ENCODE data around the gene IPO13.
A peak's percentile ranks its signal among the peaks of the same experiment; 100 is the strongest.

Gene IPO13

DNA sequence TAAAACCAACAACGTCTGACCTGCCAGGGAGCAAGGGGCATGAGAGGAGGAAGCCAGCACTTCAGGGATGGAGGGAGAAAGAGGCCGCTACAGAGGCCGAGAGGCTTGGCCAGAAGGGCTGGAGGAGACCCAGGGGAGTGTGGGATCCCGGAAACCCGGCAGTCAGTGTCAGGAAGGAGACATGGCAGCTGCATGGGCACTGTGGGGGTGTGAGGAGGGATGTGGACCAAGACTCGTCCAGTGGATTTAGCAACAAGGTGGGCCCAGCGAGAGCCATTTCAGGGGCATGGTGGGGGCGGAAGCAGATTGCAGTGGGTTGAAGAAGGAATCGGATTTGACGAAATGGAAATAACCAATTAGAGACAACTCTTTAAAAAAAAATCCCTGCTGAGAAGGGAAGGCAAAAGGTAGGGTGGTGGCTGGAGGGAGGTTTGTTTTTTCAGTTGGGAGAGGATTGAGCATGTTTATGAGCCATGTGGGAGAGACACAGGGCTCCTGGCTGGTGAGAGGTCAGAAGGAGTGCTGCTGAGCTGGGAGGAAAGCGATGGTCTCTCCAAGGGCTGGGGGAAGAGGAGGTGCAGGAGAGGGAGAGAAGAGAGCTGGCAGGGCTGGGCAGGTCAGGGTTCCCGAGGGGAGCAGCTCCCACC lies 36.6 kb downstream of the IPO13 start:
- peak overlapping the region; percentile 31 to 45 for H3K4me3 ChIP-seq (ENCODE audit: low read depth in 1 of 2, low read length in 1 of 2)
- H3K36me3 ChIP-seq: peaks cover 4% of the 10 kb centered on the region
- TF ChIP-seq, protein P1, sequence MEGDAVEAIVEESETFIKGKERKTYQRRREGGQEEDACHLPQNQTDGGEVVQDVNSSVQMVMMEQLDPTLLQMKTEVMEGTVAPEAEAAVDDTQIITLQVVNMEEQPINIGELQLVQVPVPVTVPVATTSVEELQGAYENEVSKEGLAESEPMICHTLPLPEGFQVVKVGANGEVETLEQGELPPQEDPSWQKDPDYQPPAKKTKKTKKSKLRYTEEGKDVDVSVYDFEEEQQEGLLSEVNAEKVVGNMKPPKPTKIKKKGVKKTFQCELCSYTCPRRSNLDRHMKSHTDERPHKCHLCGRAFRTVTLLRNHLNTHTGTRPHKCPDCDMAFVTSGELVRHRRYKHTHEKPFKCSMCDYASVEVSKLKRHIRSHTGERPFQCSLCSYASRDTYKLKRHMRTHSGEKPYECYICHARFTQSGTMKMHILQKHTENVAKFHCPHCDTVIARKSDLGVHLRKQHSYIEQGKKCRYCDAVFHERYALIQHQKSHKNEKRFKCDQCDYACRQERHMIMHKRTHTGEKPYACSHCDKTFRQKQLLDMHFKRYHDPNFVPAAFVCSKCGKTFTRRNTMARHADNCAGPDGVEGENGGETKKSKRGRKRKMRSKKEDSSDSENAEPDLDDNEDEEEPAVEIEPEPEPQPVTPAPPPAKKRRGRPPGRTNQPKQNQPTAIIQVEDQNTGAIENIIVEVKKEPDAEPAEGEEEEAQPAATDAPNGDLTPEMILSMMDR (IDR thresholded peaks at IDR 0.05): no peak
- peaks cover 49% of the 10 kb centered on the region in 2 experiments for H3K4me1 ChIP-seq (ENCODE audit: control insufficient read depth in 1 of 2, insufficient read depth in 1 of 2, low read depth in 1 of 2, low read length in 1 of 2)
- peak overlapping the region; percentile 85 for H3K27ac ChIP-seq
- H3K9me3 ChIP-seq: no peaks in the 10 kb centered on the region
- H3K27me3 ChIP-seq: peaks cover 13% of the 10 kb centered on the region

DNA sequence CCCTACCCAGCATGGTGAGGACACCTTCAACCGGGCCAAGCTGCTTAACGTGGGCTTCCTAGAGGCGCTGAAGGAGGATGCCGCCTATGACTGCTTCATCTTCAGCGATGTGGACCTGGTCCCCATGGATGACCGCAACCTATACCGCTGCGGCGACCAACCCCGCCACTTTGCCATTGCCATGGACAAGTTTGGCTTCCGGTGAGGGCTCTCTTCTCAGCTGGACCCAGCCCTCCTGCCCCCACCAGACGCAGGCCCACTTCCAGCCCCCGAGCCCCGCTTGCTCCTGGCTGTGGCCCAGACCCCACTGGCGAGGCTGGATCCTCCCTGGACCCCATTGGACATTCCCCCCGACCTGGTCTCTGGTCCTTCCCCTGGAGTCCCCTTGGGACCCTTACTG lies 38.1 kb downstream of the IPO13 start:
- Histone ChIP-seq H3K4me1 (ENCODE audit: control insufficient read depth in 1 of 2, insufficient read depth in 1 of 2, low read depth in 1 of 2, low read length in 1 of 2) (peaks cover 37 to 40% of the 10 kb centered on the region in 2 experiments), H3K27ac (no peak overlapping the region), H3K9me3 (no peaks in the 10 kb centered on the region), H3K36me3 (no peaks in the 10 kb centered on the region), H3K27me3 (peaks cover 7% of the 10 kb centered on the region), H3K4me3 (ENCODE audit: low read depth in 1 of 2, low read length in 1 of 2) (no peak overlapping the region)
- TF ChIP-seq, protein P1 (IDR thresholded peaks at IDR 0.05): no peak

DNA sequence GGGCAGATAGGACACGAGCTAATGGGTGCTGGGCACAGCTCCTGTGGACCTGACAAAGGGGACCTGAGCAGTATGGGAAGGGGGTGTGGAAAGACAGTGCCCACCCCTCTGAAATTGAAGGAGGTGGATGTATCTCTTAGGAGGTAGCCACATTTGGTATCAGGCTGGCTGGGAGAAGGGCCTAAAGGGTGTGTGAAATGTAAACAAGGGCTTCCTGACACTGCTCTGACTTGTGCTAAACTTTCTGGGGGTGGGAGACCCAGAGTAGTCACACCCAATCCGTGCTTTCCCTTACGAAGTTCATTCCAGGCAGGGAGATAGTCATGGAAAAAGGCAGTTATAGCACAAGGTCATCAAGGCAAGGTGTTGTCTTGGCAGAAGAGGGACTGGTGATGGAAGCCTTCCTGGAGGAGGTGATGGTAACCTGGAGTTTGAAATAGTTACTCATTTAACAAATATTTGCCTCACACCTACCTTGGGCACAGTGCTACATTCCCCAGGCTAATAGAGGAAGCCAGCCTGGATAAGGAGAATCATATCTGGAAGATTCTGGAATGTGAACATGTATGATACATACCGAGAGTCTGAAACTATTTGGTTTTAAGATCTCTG lies 39.3 kb downstream of the IPO13 start:
- no peaks in the 10 kb centered on the region for H3K36me3 ChIP-seq
- H3K4me1 ChIP-seq (ENCODE audit: control insufficient read depth in 1 of 2, insufficient read depth in 1 of 2, low read depth in 1 of 2, low read length in 1 of 2): peaks cover 31 to 34% of the 10 kb centered on the region in 2 experiments
- H3K27me3 ChIP-seq: no peaks in the 10 kb centered on the region
- H3K9me3 ChIP-seq: no peaks in the 10 kb centered on the region
- no peak overlapping the region for H3K27ac ChIP-seq
- TF ChIP-seq, protein P1 (IDR thresholded peaks at IDR 0.05): no peak
- no peak overlapping the region for H3K4me3 ChIP-seq (ENCODE audit: low read depth in 1 of 2, low read length in 1 of 2)

DNA sequence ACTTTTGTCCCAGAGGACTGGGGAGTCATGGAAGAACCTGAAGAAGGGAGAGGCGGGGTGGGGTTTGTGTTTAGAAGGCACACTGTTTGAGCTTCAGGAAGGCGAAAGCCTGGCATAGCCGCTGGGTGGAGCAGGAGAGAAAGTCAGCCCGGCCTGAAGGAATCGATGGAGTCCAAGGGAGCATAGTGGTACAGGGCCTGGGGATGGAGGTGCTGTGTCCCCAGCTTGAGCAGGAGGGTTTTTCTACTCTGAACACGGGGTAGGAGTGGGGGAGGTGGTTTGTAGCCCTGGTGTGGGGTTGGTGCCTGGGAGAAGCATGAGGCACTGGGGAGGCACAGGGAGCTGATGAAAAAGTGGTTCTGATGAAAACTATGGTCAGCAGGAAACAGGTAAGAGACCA lies 40.0 kb downstream of the IPO13 start:
- Histone ChIP-seq H3K27me3 (no peaks in the 10 kb centered on the region), H3K4me1 (ENCODE audit: control insufficient read depth in 1 of 2, insufficient read depth in 1 of 2, low read depth in 1 of 2, low read length in 1 of 2) (peaks cover 30 to 31% of the 10 kb centered on the region in 2 experiments), H3K36me3 (no peaks in the 10 kb centered on the region), H3K27ac (no peak overlapping the region), H3K9me3 (no peaks in the 10 kb centered on the region), H3K4me3 (ENCODE audit: low read depth in 1 of 2, low read length in 1 of 2) (no peak overlapping the region)
- TF ChIP-seq, protein P1 (IDR thresholded peaks at IDR 0.05): no peak

DNA sequence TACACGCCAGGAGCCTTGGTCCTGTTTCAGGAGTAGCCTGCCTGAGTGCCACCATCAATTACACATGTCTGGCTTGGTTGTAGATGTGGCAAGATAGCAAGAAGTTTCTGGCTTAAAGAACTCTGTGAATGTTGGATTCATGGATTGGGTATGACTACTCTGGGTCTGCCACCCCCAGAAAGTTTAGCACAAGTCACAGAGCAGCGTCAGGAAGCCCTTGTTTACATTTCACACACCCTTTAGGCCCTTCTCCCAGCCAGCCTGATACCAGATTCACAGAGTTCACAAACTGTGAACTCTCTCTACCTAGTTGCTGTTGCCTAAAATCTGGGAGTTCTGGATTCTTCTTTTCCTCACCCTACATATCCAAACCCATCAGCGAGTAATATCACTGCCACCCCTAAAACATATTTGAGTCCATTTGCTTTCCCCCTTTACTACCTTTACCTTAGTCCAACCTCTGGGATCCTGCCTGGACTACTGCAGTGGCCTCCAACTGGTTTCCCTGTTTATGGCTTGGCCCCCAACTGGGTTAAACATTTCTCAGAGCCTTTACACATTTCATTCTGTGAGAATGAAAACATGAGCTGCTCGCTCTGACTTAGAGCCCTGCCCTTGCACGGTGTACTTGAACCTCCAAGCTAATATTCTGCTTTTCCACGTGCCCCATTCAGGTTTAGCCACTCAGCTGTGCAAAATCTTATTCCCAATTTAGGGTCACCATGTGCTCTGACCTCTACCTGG lies 40.6 kb downstream of the IPO13 start:
- Histone ChIP-seq H3K9me3 (no peaks in the 10 kb centered on the region), H3K27ac (no peak overlapping the region), H3K27me3 (no peaks in the 10 kb centered on the region), H3K36me3 (no peaks in the 10 kb centered on the region), H3K4me3 (ENCODE audit: low read depth in 1 of 2, low read length in 1 of 2) (no peak overlapping the region), H3K4me1 (ENCODE audit: control insufficient read depth in 1 of 2, insufficient read depth in 1 of 2, low read depth in 1 of 2, low read length in 1 of 2) (peaks cover 30 to 32% of the 10 kb centered on the region in 2 experiments)
- TF ChIP-seq, protein P1 (IDR thresholded peaks at IDR 0.05): no peak

Data from neutrophil (primary cell).